Fibroblast of skin of right biceps (primary cell): Measurements from ENCODE around the gene WDR35.

Experiments
- DNase-seq: peaks from one replicate; pipeline ENCODE4 v3.0.0-alpha.2; 2013

WDR35 gene

GRCh38 chr2:20008703-20009102 lies 18.8 kb upstream of the WDR35 start:
- no peak for DNase-seq

- DNase-seq, result no peak
These were observed 16.1 kb upstream of the WDR35 start for GRCh38 chr2:20005891-20006470.

GRCh38 chr2:20005067-20005627 lies 15.2 kb upstream of the WDR35 start:
- no peak for DNase-seq

GRCh38 chr2:20001361-20001863 lies 11.5 kb upstream of the WDR35 start:
- DNase-seq, result no peak

GRCh38 chr2:19993731-19994130 lies 3.8 kb upstream of the WDR35 start:
- no peak for DNase-seq

- no peak for DNase-seq
These were observed 2.0 kb upstream of the WDR35 start for GRCh38 chr2:19991895-19992294.

- no peak for DNase-seq
These were observed 467 bp upstream of the WDR35 start for GRCh38 chr2:19990416-19990728.

- no peak for DNase-seq
These were observed 601 bp downstream of the WDR35 start for GRCh38 chr2:19989342-19989666.

- DNase-seq, result no peak
These were observed 1.3 kb downstream of the WDR35 start for GRCh38 chr2:19988600-19988999.

GRCh38 chr2:19987936-19988335 lies 2.0 kb downstream of the WDR35 start:
- no peak for DNase-seq

GRCh38 chr2:19982268-19982667 lies 7.6 kb downstream of the WDR35 start:
- DNase-seq, result peak; percentile 14

GRCh38 chr2:19979932-19980331 lies 10.0 kb downstream of the WDR35 start:
- DNase-seq, result no peak

GRCh38 chr2:19973466-19973865 lies 16.4 kb downstream of the WDR35 start:
- no peak for DNase-seq

- no peak for DNase-seq
These were observed 18.2 kb downstream of the WDR35 start for GRCh38 chr2:19971691-19972090.

GRCh38 chr2:19963386-19963785 lies 26.5 kb downstream of the WDR35 start:
- DNase-seq, result no peak

GRCh38 chr2:19955544-19956422 lies 34.1 kb downstream of the WDR35 start:
- peak; percentile 69 for DNase-seq

GRCh38 chr2:19949071-19949470 lies 40.8 kb downstream of the WDR35 start:
- DNase-seq, result peak; percentile 63

GRCh38 chr2:19947184-19947940 lies 42.5 kb downstream of the WDR35 start:
- peak; percentile 7 for DNase-seq

- DNase-seq, result no peak
These were observed 45.6 kb downstream of the WDR35 start for GRCh38 chr2:19944205-19944845.

- no peak for DNase-seq
These were observed 46.7 kb downstream of the WDR35 start for GRCh38 chr2:19943189-19943588.

- no peak for DNase-seq
These were observed 47.7 kb downstream of the WDR35 start for GRCh38 chr2:19942199-19942598.

- no peak for DNase-seq
These were observed 52.9 kb downstream of the WDR35 start for GRCh38 chr2:19937004-19937403.

GRCh38 chr2:19936203-19936602 lies 53.7 kb downstream of the WDR35 start:
- no peak for DNase-seq
